IMR-90 (cell line): ENCODE data around the gene SMAD7. TPM values are rescaled to one million over a fixed set of nuclear protein-coding genes. Genes with fewer than 3 reads are reported as not detected.
A peak's percentile ranks its signal among the peaks of the same experiment; 100 is the strongest.

Experiments used
- ATAC-seq: fragments of 200-7000 bp; cut with Tn5 transposase; 2 replicates; pipeline ENCODE4 v1.9.1; 2020; ENCODE audit warnings: low read depth, mild to moderate bottlenecking, moderate library complexity
- BruUV-seq: library from RNA; stranded (reverse); fragments of 400-500 nt; replicated peaks from 2 replicates; lab custom pipeline; 2021; lab: Mats Ljungman, UMichigan
- CTCF ChIA-PET: fragments of 300-600 bp; formaldehyde crosslinking; extraction: SDS; loops from one replicate; lab custom pipeline; 2021; ENCODE audit warnings: antibody characterized with exemption; lab: Yijun Ruan, JAX
- POLR2A ChIA-PET: fragments of 300-600 bp; sonication (Branson Sonifier 250); formaldehyde crosslinking; loops from one replicate; lab custom pipeline; 2022; ENCODE audit warnings: antibody characterized with exemption; ENCODE audit not compliant: unreplicated experiment; lab: Charles Lee
- DNase-seq: peaks from one replicate; pipeline ENCODE4 v3.0.0; 2013
- H2AFZ ChIP-seq: replicated peaks from 2 replicates; pipeline ENCODE3; 2013; ENCODE audit warnings: low read length, mild to moderate bottlenecking; ENCODE audit not compliant: poor library complexity
- H2AK5ac ChIP-seq: 2 replicates; pipeline ENCODE4 v1.6.1; 2013; ENCODE audit warnings: low read depth, low read length, inconsistent platforms
- H2AK9ac ChIP-seq: replicated peaks from 2 replicates; pipeline ENCODE3; 2013; ENCODE audit warnings: mild to moderate bottlenecking, low read depth, low read length, moderate library complexity; ENCODE audit not compliant: poor library complexity
- H2BK120ac ChIP-seq: 2 replicates; pipeline ENCODE4 v1.6.1; 2013; ENCODE audit warnings: low read depth, low read length, inconsistent platforms
- H2BK15ac ChIP-seq: 3 replicates; pipeline ENCODE4 v1.6.1; 2013; ENCODE audit warnings: low read depth, low read length, inconsistent platforms
- H2BK20ac ChIP-seq: 2 replicates; pipeline ENCODE4 v1.6.1; 2013; ENCODE audit warnings: low read depth, mild to moderate bottlenecking, inconsistent platforms, low read length, moderate library complexity
- H2BK5ac ChIP-seq: 2 replicates; pipeline ENCODE4 v1.6.1; 2013; ENCODE audit warnings: mild to moderate bottlenecking, low read depth, low read length, inconsistent platforms; ENCODE audit not compliant: poor library complexity, severe bottlenecking
- H3K14ac ChIP-seq: replicated peaks from 2 replicates; pipeline ENCODE4 v1.6.1; 2013; ENCODE audit warnings: low read depth, low read length, inconsistent platforms
- H3K18ac ChIP-seq: 2 replicates; pipeline ENCODE4 v1.6.1; 2013; ENCODE audit warnings: low read depth, low read length, control low read depth
- H3K23ac ChIP-seq: 2 replicates; pipeline ENCODE4 v1.6.1; 2013; ENCODE audit warnings: low read depth, low read length, inconsistent platforms
- H3K27ac ChIP-seq: 2 replicates; pipeline ENCODE4 v1.5.1; 2013; ENCODE audit warnings: mild to moderate bottlenecking, control low read depth, low read length; ENCODE audit not compliant: insufficient read depth
- H3K27me3 ChIP-seq: 2 replicates; pipeline ENCODE4 v1.6.1; 2013; ENCODE audit warnings: low read length; ENCODE audit not compliant: control insufficient read depth, insufficient read depth
- H3K36me3 ChIP-seq: 2 replicates; pipeline ENCODE4 v1.6.1; 2013; ENCODE audit warnings: low read length, mixed read lengths; ENCODE audit not compliant: control insufficient read depth, insufficient read depth
- H3K4ac ChIP-seq: 2 replicates; pipeline ENCODE4 v1.6.1; 2013; ENCODE audit warnings: low read depth, low read length, inconsistent platforms
- H3K4me1 ChIP-seq: 2 replicates; pipeline ENCODE4 v1.6.1; 2013; ENCODE audit warnings: low read length, mixed read lengths; ENCODE audit not compliant: control insufficient read depth, insufficient read depth
- H3K4me2 ChIP-seq: 2 replicates; pipeline ENCODE4 v1.6.1; 2013; ENCODE audit warnings: low read depth, mild to moderate bottlenecking, control low read depth, low read length, moderate library complexity
- H3K4me3 ChIP-seq: 2 replicates; pipeline ENCODE4 v1.5.1; 2013; ENCODE audit warnings: low read depth, mild to moderate bottlenecking, control low read depth, low read length, moderate library complexity; ENCODE audit not compliant: insufficient read depth
- H3K56ac ChIP-seq: 2 replicates; pipeline ENCODE4 v1.6.1; 2013; ENCODE audit warnings: low read length, inconsistent platforms; ENCODE audit not compliant: insufficient read depth; ENCODE audit errors: extremely low read depth
- H3K79me1 ChIP-seq, 2 experiments: 2 replicates each; pipeline ENCODE4 v1.6.1; 2013; ENCODE audit warnings: low read length in 2 of 2, inconsistent platforms in 1 of 2, low read depth in 1 of 2
- H3K9ac ChIP-seq: 2 replicates; pipeline ENCODE4 v1.6.1; 2013; ENCODE audit warnings: low read depth, low read length, control low read depth
- H3K9me1 ChIP-seq: 2 replicates; pipeline ENCODE4 v1.6.1; 2013; ENCODE audit warnings: low read length, inconsistent platforms; ENCODE audit not compliant: insufficient read depth
- H3K9me3 ChIP-seq: 2 replicates; pipeline ENCODE4 v1.6.1; 2013; ENCODE audit warnings: low read length; ENCODE audit not compliant: control insufficient read depth, insufficient read depth
- H4K20me1 ChIP-seq: 2 replicates; pipeline ENCODE4 v1.6.1; 2013; ENCODE audit warnings: low read length, inconsistent platforms; ENCODE audit not compliant: insufficient read depth
- H4K5ac ChIP-seq: 2 replicates; pipeline ENCODE4 v1.6.1; 2013; ENCODE audit warnings: mild to moderate bottlenecking, low read depth, low read length, control low read depth
- H4K8ac ChIP-seq, 2 experiments: 2 replicates each; pipeline ENCODE4 v1.6.1; 2013; ENCODE audit warnings: low read depth in 2 of 2, low read length in 2 of 2, control low read depth in 1 of 2, inconsistent platforms in 1 of 2
- H4K91ac ChIP-seq: 2 replicates; pipeline ENCODE4 v1.6.1; 2013; ENCODE audit warnings: low read depth, low read length, inconsistent platforms; ENCODE audit not compliant: insufficient read depth
- CEBPB ChIP-seq: IDR thresholded peaks from 2 replicates; pipeline ENCODE4 v1.6.1; 2012; ENCODE audit warnings: low read depth, low read length, improper control_type of control experiment
- CHD1 ChIP-seq: IDR thresholded peaks from 2 replicates; pipeline ENCODE4 v1.6.1; 2012; ENCODE audit warnings: low read depth, low read length, improper control_type of control experiment
- CTCF ChIP-seq: conservative IDR thresholded peaks from 2 replicates; pipeline ENCODE4 v1.5.1; 2012; ENCODE audit warnings: mild to moderate bottlenecking, low read depth, low read length, improper control_type of control experiment
- FOS ChIP-seq: fragments of 150-350 bp; IDR thresholded peaks from 2 replicates; pipeline ENCODE4 v1.6.1; 2016; ENCODE audit warnings: low read depth, low read length
- MAFK ChIP-seq: IDR thresholded peaks from 2 replicates; pipeline ENCODE4 v1.6.1; 2012; ENCODE audit warnings: low read depth, low read length, improper control_type of control experiment
- MXI1 ChIP-seq: IDR thresholded peaks from 2 replicates; pipeline ENCODE4 v1.6.1; 2012; ENCODE audit warnings: low read depth, mild to moderate bottlenecking, low read length, moderate library complexity, borderline replicate concordance
- NFE2L2 ChIP-seq: fragments of 150-350 bp; IDR thresholded peaks from 2 replicates; pipeline ENCODE4 v1.6.1; 2016; ENCODE audit warnings: low read depth, mild to moderate bottlenecking, low read length
- SMC3 ChIP-seq: fragments of 150-350 bp; IDR thresholded peaks from 2 replicates; pipeline ENCODE4 v1.6.1; 2016; ENCODE audit warnings: low read depth, mild to moderate bottlenecking, antibody characterized with exemption, low read length, moderate library complexity
- WGBS, 2 experiments: methylation state at CpG; one replicate each; pipeline versions ENCODE4 v1.1.5 to v1.1.7; 2013; ENCODE audit warnings: missing lambda C conversion rate in 2 of 2; ENCODE audit not compliant: insufficient read length in 1 of 2; ENCODE audit errors: extremely low coverage in 2 of 2; 5-methylcytosine and 5-hydroxymethylcytosine counted together
- dilution Hi-C: fragments of 300-500 bp; cut with HindIII; formaldehyde crosslinking; loops from one replicate; pipeline ENCODE4 v1.14.3; 2018; ENCODE audit warnings: low sequenced_read_pairs; ENCODE audit not compliant: unreplicated experiment
- in situ Hi-C: fragments of 300-500 bp; cut with MboI; formaldehyde crosslinking; loops from 3 replicates; pipeline ENCODE4 v1.14.3; 2019; ENCODE audit warnings: low sequenced_read_pairs, inconsistent platforms, mixed read lengths
- intact Hi-C: fragments of 100-400 bp; cut with micrococcal nuclease; formaldehyde crosslinking; loops from 2 replicates; pipeline ENCODE4 v1.10.0; 2022
- polyA plus RNA-seq, 3 experiments: library from polyadenylated mRNA; depleted of rRNA; stranded (reverse); fragments of >200 nt; gene quantifications; 2 replicates each; pipeline ENCODE4 v1.2.3, GENCODE V29; 2012; ENCODE audit warnings: low replicate concordance in 1 of 3
- total RNA-seq: library from RNA; depleted of rRNA; stranded (reverse); fragments of >200 nt; gene quantifications from 2 replicates; pipeline ENCODE4 v1.2.3, GENCODE V29; 2012
- TF ChIP-seq, protein P1 (sequence below): fragments of 150-350 bp; IDR thresholded peaks from 2 replicates; pipeline ENCODE4 v1.6.1; 2017; ENCODE audit warnings: mild to moderate bottlenecking, antibody characterized with exemption, low read length, low read depth

SMAD7 gene
- total and polyA plus RNA-seq, 2 of the 4 experiments (the other 2 are of a cell fraction): 15.8 to 17.6 TPM

DNA sequence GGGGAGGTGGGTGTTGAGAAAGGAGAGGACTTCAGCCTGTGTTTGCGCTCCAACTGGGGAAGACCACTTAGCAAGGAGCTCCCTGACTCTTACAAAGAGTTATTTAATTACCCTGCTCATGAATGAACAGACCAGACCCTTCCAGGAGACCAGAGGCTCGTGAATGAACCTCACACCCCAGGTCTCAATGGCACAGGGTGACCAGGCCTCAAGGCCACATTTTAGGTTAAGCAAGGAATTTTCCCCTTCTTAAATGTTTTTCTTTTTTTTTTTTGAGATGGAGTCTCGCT is 25.3 kb downstream of the SMAD7 start:
- H3K4me2 ChIP-seq: no peak overlapping the region
- H3K4ac ChIP-seq: peak overlapping the region; percentile 55
- peak overlapping the region; percentile 51 for H2BK5ac ChIP-seq
- H3K4me3 ChIP-seq: no peak overlapping the region
- peaks cover 64% of the 10 kb centered on the region for H3K4me1 ChIP-seq
- H3K9me3 ChIP-seq: no peaks in the 10 kb centered on the region
- in situ Hi-C loops (loop anchor here (25.0 kb wide), 1 partner anchor 388 kb away; the partner anchor contains the start of gene CTIF), intact Hi-C loops (no loop called here), dilution Hi-C loops (no loop called here)
- 0 out of 2 replicates have a peak overlapping the region, but pooled peaks have one; percentile 3 for H4K5ac ChIP-seq
- peak overlapping the region; percentile 57 for H2AK5ac ChIP-seq
- ATAC-seq: no peak
- no CpG with 5 or more reads among the region's 3 CpGs for WGBS, 2 experiments
- peak overlapping the region; percentile 90 for H3K23ac ChIP-seq
- H3K36me3 ChIP-seq: peaks cover 16% of the 10 kb centered on the region
- peak overlapping the region; percentile 50; the same call in 1 of the 2 replicates for H2BK120ac ChIP-seq
- H2AK9ac ChIP-seq: no peak overlapping the region
- no peak overlapping the region for H3K9ac ChIP-seq
- no peak for DNase-seq
- peak overlapping the region; percentile 31; the same call in 1 of the 2 replicates for H3K18ac ChIP-seq
- no peak for TF ChIP-seq MAFK
- TF ChIP-seq, protein P1, sequence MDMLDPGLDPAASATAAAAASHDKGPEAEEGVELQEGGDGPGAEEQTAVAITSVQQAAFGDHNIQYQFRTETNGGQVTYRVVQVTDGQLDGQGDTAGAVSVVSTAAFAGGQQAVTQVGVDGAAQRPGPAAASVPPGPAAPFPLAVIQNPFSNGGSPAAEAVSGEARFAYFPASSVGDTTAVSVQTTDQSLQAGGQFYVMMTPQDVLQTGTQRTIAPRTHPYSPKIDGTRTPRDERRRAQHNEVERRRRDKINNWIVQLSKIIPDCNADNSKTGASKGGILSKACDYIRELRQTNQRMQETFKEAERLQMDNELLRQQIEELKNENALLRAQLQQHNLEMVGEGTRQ: no peak
- no peak for TF ChIP-seq FOS
- no peak for TF ChIP-seq NFE2L2
- TF ChIP-seq CHD1: no peak
- TF ChIP-seq CTCF: no peak
- no peak for TF ChIP-seq CEBPB
- TF ChIP-seq SMC3: no peak
- TF ChIP-seq MXI1: no peak
- BruUV-seq: no TSS peak
- peaks cover 32% of the 10 kb centered on the region for H3K9me1 ChIP-seq
- H3K14ac ChIP-seq: peak overlapping the region; percentile 48
- POLR2A ChIA-PET: interaction anchor here (0.6 kb wide), 1 partner anchor 27 kb away, joined by 17 read pairs; no protein-coding TSS in a partner anchor
- peak overlapping the region; percentile 53; the same call in 1 of the 2 replicates for H4K91ac ChIP-seq
- no peaks in the 10 kb centered on the region for H3K27me3 ChIP-seq
- CTCF ChIA-PET: interaction anchor here (0.5 to 1.4 kb wide), 3 partner anchors 59 to 233 kb away, joined by 3 to 4 read pairs (median 4); no protein-coding TSS in a partner anchor
- H2BK15ac ChIP-seq: no peak overlapping the region
- H2AFZ ChIP-seq: no peak overlapping the region
- H4K20me1 ChIP-seq: peaks cover 74% of the 10 kb centered on the region
- H2BK20ac ChIP-seq: 0 out of 2 replicates have a peak overlapping the region, but pooled peaks have one; percentile 59
- 0 out of 2 replicates have a peak overlapping the region, but pooled peaks have one; percentile 17 for H3K56ac ChIP-seq
- H4K8ac ChIP-seq: peak overlapping the region in 1 of 2 experiments; percentile 76; a peak in 2 of 4 replicates
- H3K27ac ChIP-seq: peak overlapping the region; percentile 9; the same call in 1 of the 2 replicates
- H3K79me1 ChIP-seq: peaks cover 2 to 88% of the 10 kb centered on the region in 2 experiments; a peak in 2 of 4 replicates
